Measurements from ENCODE around the gene CHD1L. TPM values are rescaled to one million over a fixed set of nuclear protein-coding genes. Genes with fewer than 3 reads are reported as not detected.

Gene CHD1L
- polyA plus RNA-seq, 1 donor (not counting 4 experiments of a cell fraction or from before 2014, with no cell fraction given): 49.2 TPM

- Histone ChIP-seq H3K9ac (ENCODE audit: control insufficient read depth, extremely low read depth, insufficient read depth, low read length) (no peak overlapping the region), H3K27ac (ENCODE audit: control insufficient read depth, insufficient read depth, low read length) (no peak overlapping the region), H3K9me1 (ENCODE audit: control insufficient read depth, extremely low read depth, insufficient read depth, low read length) (no peaks in the 10 kb centered on the region), H3K79me2 (ENCODE audit: control insufficient read depth, insufficient read depth, low read length) (no peaks in the 10 kb centered on the region), H3K4me3 (ENCODE audit: control insufficient read depth in 2 of 3, extremely low read depth in 1 of 3, insufficient read depth in 2 of 3, low read depth in 1 of 3, low read length in 3 of 3) (no peak overlapping the region), H3K9me3 (ENCODE audit: control insufficient read depth, low read depth, low read length) (no peaks in the 10 kb centered on the region), H3K36me3 (ENCODE audit: control insufficient read depth in 2 of 2, extremely low read depth in 1 of 2, insufficient read depth in 2 of 2, low read length in 2 of 2) (no peaks in the 10 kb centered on the region), H3K27me3 (ENCODE audit: control insufficient read depth, extremely low read depth, insufficient read depth, low read length) (no peaks in the 10 kb centered on the region), H4K20me1 (ENCODE audit: control insufficient read depth, extremely low read depth, insufficient read depth, low read length) (no peaks in the 10 kb centered on the region), H3K4me1 (ENCODE audit: control insufficient read depth, extremely low read depth, insufficient read depth, low read length) (no peaks in the 10 kb centered on the region), H3K4me2 (ENCODE audit: control insufficient read depth, extremely low read depth, insufficient read depth, low read depth, low read length) (no peak overlapping the region), H2AFZ (ENCODE audit: control insufficient read depth, low read length) (no peak overlapping the region)
- DNase-seq (ENCODE audit: low read depth, low spot score) (no peak), FAIRE-seq (no peak)
- dilution Hi-C loops (cut with MboI; ENCODE audit: extremely low pct_ligation_motif_present, low sequenced_read_pairs): no loop called here
- no peak for TF ChIP-seq CTCF (optimal IDR thresholded peaks at IDR 0.05 in 1 of 3, IDR thresholded peaks at IDR 0.05 in 1 of 3, conservative IDR thresholded peaks at IDR 0.05 in 1 of 3; ENCODE audit: extremely low read depth in 1 of 3, insufficient read depth in 2 of 3, low read length in 3 of 3)
- no peak for TF ChIP-seq EZH2 (IDR thresholded peaks at IDR 0.05; ENCODE audit: low read length)
These were observed 27.0 kb upstream of the CHD1L start for GRCh38 chr1:147215540-147215916.

- dilution Hi-C loops (cut with MboI; ENCODE audit: extremely low pct_ligation_motif_present, low sequenced_read_pairs): no loop called here
- H3K36me3 ChIP-seq (ENCODE audit: control insufficient read depth in 2 of 2, extremely low read depth in 1 of 2, insufficient read depth in 2 of 2, low read length in 2 of 2): no peaks in the 10 kb centered on the region
These were observed 26.4 kb upstream of the CHD1L start for GRCh38 chr1:147216124-147216523.

More at GRCh38 chr1:147216124-147216523, 26.4 kb upstream of the CHD1L start:
- Histone ChIP-seq H3K9me1 (ENCODE audit: control insufficient read depth, extremely low read depth, insufficient read depth, low read length) (no peaks in the 10 kb centered on the region), H3K27me3 (ENCODE audit: control insufficient read depth, extremely low read depth, insufficient read depth, low read length) (no peaks in the 10 kb centered on the region), H3K9me3 (ENCODE audit: control insufficient read depth, low read depth, low read length) (no peaks in the 10 kb centered on the region), H3K27ac (ENCODE audit: control insufficient read depth, insufficient read depth, low read length) (no peak overlapping the region), H3K4me2 (ENCODE audit: control insufficient read depth, extremely low read depth, insufficient read depth, low read depth, low read length) (no peak overlapping the region), H3K79me2 (ENCODE audit: control insufficient read depth, insufficient read depth, low read length) (no peaks in the 10 kb centered on the region), H3K9ac (ENCODE audit: control insufficient read depth, extremely low read depth, insufficient read depth, low read length) (no peak overlapping the region), H4K20me1 (ENCODE audit: control insufficient read depth, extremely low read depth, insufficient read depth, low read length) (no peaks in the 10 kb centered on the region), H2AFZ (ENCODE audit: control insufficient read depth, low read length) (no peak overlapping the region), H3K4me3 (ENCODE audit: control insufficient read depth in 2 of 3, extremely low read depth in 1 of 3, insufficient read depth in 2 of 3, low read depth in 1 of 3, low read length in 3 of 3) (no peak overlapping the region), H3K4me1 (ENCODE audit: control insufficient read depth, extremely low read depth, insufficient read depth, low read length) (no peaks in the 10 kb centered on the region)
- DNase-seq (ENCODE audit: low read depth, low spot score) (no peak), FAIRE-seq (no peak)
- TF ChIP-seq CTCF (optimal IDR thresholded peaks at IDR 0.05 in 1 of 3, IDR thresholded peaks at IDR 0.05 in 1 of 3, conservative IDR thresholded peaks at IDR 0.05 in 1 of 3; ENCODE audit: extremely low read depth in 1 of 3, insufficient read depth in 2 of 3, low read length in 3 of 3): no peak
